Measurements from ENCODE around the gene LITAF. TPM values are rescaled to one million over a fixed set of nuclear protein-coding genes. Genes with fewer than 3 reads are reported as not detected.

LITAF gene
- total RNA-seq, 1 donor from 2014 or later, result 71.6 TPM

GRCh38 chr16:11564046-11564926 lies 22.4 kb downstream of the LITAF start:
- DNase-seq (ENCODE audit: low read depth) (no peak), FAIRE-seq (no peak)
- H3K27me3 ChIP-seq (ENCODE audit: control insufficient read depth, insufficient read depth, low read length), result no peaks in the 10 kb centered on the region
- H3K36me3 ChIP-seq (ENCODE audit: control insufficient read depth, insufficient read depth, low read length), result peaks cover 13% of the 10 kb centered on the region
- no peak for TF ChIP-seq CTCF (IDR thresholded peaks at IDR 0.05; ENCODE audit: insufficient read depth, low read length, severe bottlenecking)
- H3K4me3 ChIP-seq (ENCODE audit: low read depth, low read length), result no peak overlapping the region

DNA sequence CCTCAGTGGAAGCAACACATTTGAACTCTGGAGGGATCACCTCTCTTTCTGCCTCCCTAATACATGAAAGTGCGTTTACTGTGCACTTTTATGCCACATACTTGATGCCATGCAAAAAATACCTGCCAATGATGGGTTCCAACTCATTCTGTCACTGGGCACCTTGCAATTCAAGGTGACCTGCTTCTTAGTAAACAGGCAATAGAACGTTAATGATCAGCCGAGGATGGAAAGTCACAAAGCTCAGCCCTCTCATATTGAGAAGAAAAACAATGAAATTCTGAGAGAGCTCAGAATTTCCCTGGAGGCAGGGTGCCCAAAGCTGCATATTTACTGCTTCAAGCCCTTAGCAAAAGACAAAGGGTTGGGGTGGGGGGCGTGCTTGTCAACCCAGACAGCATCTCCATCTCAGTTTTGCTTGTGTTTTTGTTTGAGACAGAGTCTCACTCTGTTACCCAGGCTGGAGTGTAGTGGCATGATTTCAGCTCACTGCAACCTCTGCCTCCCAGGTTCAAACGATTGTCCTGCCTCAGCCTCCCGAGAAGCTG lies 23.2 kb downstream of the LITAF start:
- FAIRE-seq, result no peak

GRCh38 chr16:11562941-11563340 lies 23.8 kb downstream of the LITAF start:
- Histone ChIP-seq H3K27me3 (ENCODE audit: control insufficient read depth, insufficient read depth, low read length) (no peaks in the 10 kb centered on the region), H3K4me3 (ENCODE audit: low read depth, low read length) (no peak overlapping the region), H3K36me3 (ENCODE audit: control insufficient read depth, insufficient read depth, low read length) (peaks cover 18% of the 10 kb centered on the region)
- no peak for FAIRE-seq
- no peak for DNase-seq (ENCODE audit: low read depth)
- no peak for TF ChIP-seq CTCF (IDR thresholded peaks at IDR 0.05; ENCODE audit: insufficient read depth, low read length, severe bottlenecking)

More for the DNA sequence above, 23.2 kb downstream of the LITAF start:
- no peaks in the 10 kb centered on the region for H3K27me3 ChIP-seq (ENCODE audit: control insufficient read depth, insufficient read depth, low read length)
- no peak for TF ChIP-seq CTCF (IDR thresholded peaks at IDR 0.05; ENCODE audit: insufficient read depth, low read length, severe bottlenecking)
- peaks cover 15% of the 10 kb centered on the region for H3K36me3 ChIP-seq (ENCODE audit: control insufficient read depth, insufficient read depth, low read length)
- DNase-seq (ENCODE audit: low read depth), result no peak
- H3K4me3 ChIP-seq (ENCODE audit: low read depth, low read length), result no peak overlapping the region

DNA sequence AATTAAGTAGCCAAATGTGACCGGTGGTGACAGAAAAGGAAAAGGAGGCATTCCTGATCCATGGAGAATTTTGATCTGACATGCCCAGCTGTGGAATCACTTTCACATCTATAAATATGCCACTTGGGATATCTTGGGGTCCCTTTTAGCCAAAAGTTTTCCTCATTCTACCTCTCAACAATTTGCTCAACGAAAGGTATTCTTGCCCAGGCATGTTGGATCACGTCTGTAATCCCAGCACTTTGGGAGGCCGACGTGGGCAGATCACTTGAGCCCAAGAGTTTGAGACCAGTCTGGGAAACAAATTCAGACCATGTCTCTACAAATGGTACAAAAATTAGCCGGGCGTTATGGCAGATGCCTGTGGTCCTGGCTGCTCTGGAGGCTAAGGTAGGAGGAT lies 24.3 kb downstream of the LITAF start:
- TF ChIP-seq CTCF (IDR thresholded peaks at IDR 0.05; ENCODE audit: insufficient read depth, low read length, severe bottlenecking), result no peak
- H3K27me3 ChIP-seq (ENCODE audit: control insufficient read depth, insufficient read depth, low read length), result no peaks in the 10 kb centered on the region
- H3K36me3 ChIP-seq (ENCODE audit: control insufficient read depth, insufficient read depth, low read length), result peaks cover 20% of the 10 kb centered on the region
- no peak for FAIRE-seq
- DNase-seq (ENCODE audit: low read depth), result peak; percentile 85
- H3K4me3 ChIP-seq (ENCODE audit: low read depth, low read length), result no peak overlapping the region

DNA sequence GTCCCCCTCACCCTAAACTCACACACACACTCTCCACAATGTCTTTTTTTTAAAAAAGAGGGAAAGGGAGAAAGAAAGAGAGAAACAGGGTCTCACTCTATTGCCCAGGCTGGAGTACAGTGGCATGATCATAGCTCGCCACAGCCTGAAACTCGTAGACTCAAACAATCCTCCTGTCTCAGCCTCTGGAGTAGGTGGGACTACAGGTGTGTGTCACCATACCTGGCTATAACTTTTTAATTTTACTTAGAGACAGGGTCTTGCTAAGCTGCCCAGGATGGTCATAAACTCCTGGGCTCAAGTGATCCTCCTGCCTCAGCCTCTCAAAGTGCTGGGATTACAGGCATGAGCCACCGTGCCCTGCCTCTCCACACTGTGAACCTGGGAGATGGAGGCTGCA lies 24.9 kb downstream of the LITAF start:
- H3K36me3 ChIP-seq (ENCODE audit: control insufficient read depth, insufficient read depth, low read length), result peaks cover 20% of the 10 kb centered on the region
- DNase-seq (ENCODE audit: low read depth), result no peak
- H3K4me3 ChIP-seq (ENCODE audit: low read depth, low read length), result no peak overlapping the region
- FAIRE-seq, result no peak
- no peak for TF ChIP-seq CTCF (IDR thresholded peaks at IDR 0.05; ENCODE audit: insufficient read depth, low read length, severe bottlenecking)
- no peaks in the 10 kb centered on the region for H3K27me3 ChIP-seq (ENCODE audit: control insufficient read depth, insufficient read depth, low read length)

Data from bronchial epithelial cell (primary cell).